A673 (cell line): ENCODE measurements around the gene COL19A1. TPM values are rescaled to one million over a fixed set of nuclear protein-coding genes. Genes with fewer than 3 reads are reported as not detected.

Source experiments
- BruUV-seq: library from RNA; stranded (reverse); fragments of 400-500 nt; replicated peaks from 2 replicates; lab custom pipeline; 2021; lab: Mats Ljungman, UMichigan
- CTCF ChIA-PET: fragments of 300-600 bp; sonication (Branson Sonifier 250); formaldehyde crosslinking; loops from one replicate; lab custom pipeline; 2022; ENCODE audit warnings: antibody characterized with exemption; lab: Charles Lee
- POLR2A ChIA-PET: fragments of 300-600 bp; sonication (Branson Sonifier 250); formaldehyde crosslinking; loops from one replicate; lab custom pipeline; 2022; ENCODE audit warnings: antibody characterized with exemption; ENCODE audit not compliant: low non-redundant PET; lab: Charles Lee
- DNase-seq: peaks from one replicate; pipeline ENCODE4 v3.0.0-alpha.2; 2015; ENCODE audit warnings: low spot score
- H3K27ac ChIP-seq: fragments of 200-600 bp; sonication (generic); 2 replicates; pipeline ENCODE4 v1.5.1; 2016; ENCODE audit warnings: mixed run types, low read depth, mild to moderate bottlenecking, mixed read lengths, antibody characterized with exemption, low read length; ENCODE audit not compliant: poor library complexity, severe bottlenecking
- H3K27me3 ChIP-seq: fragments of 200-600 bp; sonication (generic); replicated peaks from 2 replicates; pipeline ENCODE4 v1.6.1; 2017; ENCODE audit warnings: mixed run types, low read depth, mild to moderate bottlenecking, mixed read lengths, antibody characterized with exemption, low read length; ENCODE audit not compliant: insufficient read depth, poor library complexity
- H3K36me3 ChIP-seq: fragments of 200-600 bp; sonication (generic); 2 replicates; pipeline ENCODE4 v1.6.1; 2016; ENCODE audit warnings: mixed run types, mild to moderate bottlenecking, mixed read lengths, antibody characterized with exemption, low read length; ENCODE audit not compliant: insufficient read depth, poor library complexity, severe bottlenecking
- H3K4me1 ChIP-seq: fragments of 200-600 bp; sonication (generic); 2 replicates; pipeline ENCODE4 v1.6.1; 2017; ENCODE audit warnings: mixed run types, mild to moderate bottlenecking, mixed read lengths, antibody characterized with exemption, low read length; ENCODE audit not compliant: insufficient read depth, poor library complexity, severe bottlenecking
- H3K4me3 ChIP-seq: fragments of 200-600 bp; sonication (generic); 2 replicates; pipeline ENCODE4 v1.5.1; 2016; ENCODE audit warnings: low read depth, mixed run types, mild to moderate bottlenecking, mixed read lengths, low read length; ENCODE audit not compliant: poor library complexity, severe bottlenecking
- H3K9me3 ChIP-seq: fragments of 200-600 bp; sonication (generic); 2 replicates; pipeline ENCODE4 v1.6.1; 2016; ENCODE audit warnings: mixed run types, low read depth, mild to moderate bottlenecking, mixed read lengths, antibody characterized with exemption, low read length; ENCODE audit not compliant: poor library complexity, severe bottlenecking
- CTCF ChIP-seq: fragments of 300-800, 200-600 bp; sonication (generic); conservative IDR thresholded peaks from 2 replicates; pipeline ENCODE4 v1.5.1; 2017; ENCODE audit warnings: low read depth, mild to moderate bottlenecking, antibody characterized with exemption, low read length, moderate library complexity, mixed read lengths
- EZH2 ChIP-seq: fragments of 200-600 bp; sonication (generic); IDR thresholded peaks from 2 replicates; pipeline ENCODE4 v1.6.1; 2017; ENCODE audit warnings: borderline replicate concordance, low read depth, mild to moderate bottlenecking, mixed read lengths, antibody characterized with exemption, low read length; ENCODE audit not compliant: poor library complexity, severe bottlenecking
- intact Hi-C: fragments of 100-400 bp; cut with micrococcal nuclease; formaldehyde crosslinking; loops from one replicate; pipeline ENCODE4 v1.10.0; 2022; ENCODE audit not compliant: unreplicated experiment
- total RNA-seq: library from RNA; stranded (reverse); gene quantifications from 2 replicates; pipeline ENCODE4 v1.2.3, GENCODE V29; 2021

COL19A1 gene
- total RNA-seq, 1 experiment from 2014 or later = 0.37 TPM

DNA sequence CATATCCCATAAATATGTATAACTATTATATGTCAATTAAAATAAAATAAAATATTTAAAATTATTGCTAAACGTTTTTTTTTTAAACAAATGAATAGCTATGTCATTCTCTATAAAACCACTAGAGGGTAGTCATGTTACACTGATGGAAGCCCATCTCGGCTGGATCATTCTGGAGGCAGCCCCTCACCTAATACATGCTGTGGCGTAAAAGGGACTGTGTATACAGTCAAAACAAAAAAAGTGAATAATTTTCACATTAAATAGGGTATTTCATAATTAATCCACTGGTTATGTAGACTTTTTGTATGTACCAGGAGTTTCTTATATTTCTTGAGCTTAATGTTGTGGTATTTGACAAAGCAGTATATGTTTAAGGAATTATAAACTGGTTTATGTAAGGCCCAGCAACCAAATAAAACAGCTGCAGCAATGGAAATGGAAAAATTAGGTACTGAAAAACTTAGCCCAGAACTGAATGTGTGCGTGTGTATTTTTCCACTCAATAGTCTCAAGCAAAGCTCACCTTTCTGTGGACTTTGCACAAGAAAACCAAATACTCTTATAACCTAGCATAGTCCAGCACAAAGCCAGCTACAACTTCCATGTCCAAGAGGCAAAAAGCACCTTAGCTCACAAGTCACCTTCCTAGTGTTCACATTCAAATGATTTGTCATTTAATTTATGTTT lies 354.8 kb downstream of the COL19A1 start:
- H3K9me3 ChIP-seq = no peaks in the 10 kb centered on the region
- ChIA-PET CTCF (interaction anchor here (0.6 to 2.0 kb wide), 19 partner anchors 15 to 970 kb away, joined by 3 to 25 read pairs (median 3); no protein-coding TSS in a partner anchor), POLR2A (interaction anchor here (0.6 kb wide), 1 partner anchor 8 kb away, joined by 3 read pairs; no protein-coding TSS in a partner anchor)
- no peak overlapping the region for H3K4me3 ChIP-seq
- H3K27ac ChIP-seq = no peak overlapping the region
- intact Hi-C loops = loop anchor here (1.0 to 5.0 kb wide), 7 partner anchors 66 to 791 kb away; no protein-coding TSS in a partner anchor
- BruUV-seq = no TSS peak
- H3K27me3 ChIP-seq = peaks cover 20% of the 10 kb centered on the region
- H3K36me3 ChIP-seq = no peaks in the 10 kb centered on the region
- TF ChIP-seq EZH2 = no peak
- peak; percentile 75 for TF ChIP-seq CTCF
- no peaks in the 10 kb centered on the region for H3K4me1 ChIP-seq
- DNase-seq = peak; percentile 59

DNA sequence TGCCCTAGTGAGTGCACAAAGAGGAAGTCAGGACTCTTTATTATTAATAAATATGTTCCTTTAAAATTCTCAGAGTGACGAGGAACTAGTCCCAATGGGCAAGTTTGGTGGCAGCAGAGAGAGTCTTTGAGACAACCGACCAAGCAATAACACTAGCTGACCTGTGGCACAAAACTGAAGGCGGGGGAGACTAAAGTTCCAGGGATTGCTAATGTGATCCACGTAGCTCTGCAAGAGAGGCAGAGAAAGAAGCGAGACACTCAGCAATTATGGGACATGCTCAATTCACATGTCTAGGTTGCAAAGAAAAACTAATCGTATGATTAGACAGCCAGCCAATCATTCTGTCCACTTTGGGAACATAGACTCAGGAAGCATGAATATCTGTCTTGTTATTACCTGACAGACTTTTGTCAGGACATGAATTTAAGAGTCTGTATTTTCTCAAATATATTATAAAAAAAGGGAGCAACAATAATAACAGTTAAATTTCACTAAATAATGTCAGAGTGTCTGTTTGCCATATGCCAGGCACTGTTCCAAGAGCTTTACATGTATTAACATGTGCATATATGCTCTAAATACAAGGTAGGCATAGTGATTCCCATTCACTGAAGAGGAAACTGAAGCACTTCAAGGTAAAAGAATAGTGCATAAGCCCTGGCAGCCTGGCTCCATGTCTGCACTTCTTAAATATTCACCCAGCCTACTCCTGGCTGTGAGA lies 355.5 kb downstream of the COL19A1 start:
- POLR2A ChIA-PET = no interaction called here
- no TSS peak for BruUV-seq
- intact Hi-C loops = loop anchor here (1.0 to 5.0 kb wide), 7 partner anchors 65 to 790 kb away; no protein-coding TSS in a partner anchor

More for the DNA sequence above, 355.5 kb downstream of the COL19A1 start:
- TF ChIP-seq EZH2 (no peak), CTCF (no peak)
- no peak for DNase-seq
- no peaks in the 10 kb centered on the region for H3K9me3 ChIP-seq
- H3K27me3 ChIP-seq = peaks cover 13% of the 10 kb centered on the region
- H3K27ac ChIP-seq = no peak overlapping the region
- no peaks in the 10 kb centered on the region for H3K4me1 ChIP-seq
- no peak overlapping the region for H3K4me3 ChIP-seq
- no peaks in the 10 kb centered on the region for H3K36me3 ChIP-seq
- CTCF ChIA-PET = interaction anchor here (1.1 to 2.0 kb wide), 7 partner anchors 15 to 789 kb away, joined by 3 to 25 read pairs (median 8); no protein-coding TSS in a partner anchor
